ENCODE data around the gene CHSY1.

CHSY1 gene

DNA sequence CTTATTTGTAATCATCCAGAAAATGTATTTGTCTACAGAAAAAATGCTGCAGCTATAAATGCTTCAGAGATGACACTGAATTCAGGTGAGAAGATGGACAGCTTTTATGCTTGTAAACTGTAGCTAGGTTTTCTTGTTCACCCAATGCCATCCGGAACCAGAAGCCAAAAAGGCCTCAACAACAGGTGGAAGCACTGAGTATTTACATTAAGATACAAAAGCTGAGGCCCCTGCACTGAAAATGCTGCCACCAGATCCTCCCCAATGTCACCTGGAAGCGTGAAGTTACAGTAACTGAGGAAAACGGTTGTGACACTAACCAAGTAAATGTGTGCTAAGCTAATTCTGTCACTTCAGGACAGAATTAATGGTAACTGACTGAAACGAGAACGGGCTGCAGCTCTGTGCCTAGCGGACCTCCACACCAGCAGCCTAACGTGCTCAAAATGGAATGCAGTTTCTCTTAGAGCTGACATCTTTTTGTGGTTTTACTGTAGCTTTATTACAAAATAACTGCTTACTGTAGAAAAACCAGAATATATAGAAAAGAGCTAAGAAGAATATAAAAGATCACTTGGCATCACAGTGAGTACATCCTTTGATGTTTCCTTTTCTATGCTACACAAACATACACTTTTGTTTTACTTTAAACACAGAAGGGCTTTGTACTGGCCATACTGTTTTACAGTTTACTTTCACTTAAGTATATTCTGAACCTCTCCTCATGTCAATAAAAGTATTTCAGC, 7.6 kb downstream of the CHSY1 start:
- Histone ChIP-seq H3K27ac (ENCODE audit: low read depth in 2 of 2, low read length in 2 of 2) (no peak overlapping the region), H3K9me3 (ENCODE audit: control insufficient read depth in 2 of 2, low read length in 2 of 2) (no peaks in the 10 kb centered on the region)

DNA sequence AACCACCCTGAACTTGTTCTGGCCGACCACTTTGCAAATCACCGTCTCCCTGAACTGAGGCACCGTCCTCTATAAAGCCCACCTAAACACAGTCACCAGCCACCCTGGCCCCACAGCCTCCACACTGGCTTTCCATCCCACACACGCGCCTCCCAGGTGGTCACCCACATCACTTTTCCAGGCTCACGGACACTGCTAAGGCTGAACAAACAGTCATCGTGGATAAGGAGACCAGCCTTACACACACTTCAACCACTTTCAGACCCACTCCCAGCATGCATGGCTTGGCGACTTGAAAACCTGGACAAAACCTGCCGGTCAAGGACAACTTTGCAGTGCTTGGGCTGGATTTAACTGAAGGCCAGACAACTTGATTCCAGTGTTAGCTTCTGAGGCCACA, 8.4 kb downstream of the CHSY1 start:
- H3K9ac ChIP-seq (ENCODE audit: low read depth in 1 of 2, low read length in 2 of 2), result no peak overlapping the region
- peaks cover 0 to 3% of the 10 kb centered on the region in 2 donors for H3K36me3 ChIP-seq (ENCODE audit: control insufficient read depth in 2 of 2, insufficient read depth in 2 of 2, low read length in 2 of 2)
- H3K9me3 ChIP-seq (ENCODE audit: control insufficient read depth in 2 of 2, low read length in 2 of 2), result no peaks in the 10 kb centered on the region
- H3K27me3 ChIP-seq (ENCODE audit: control insufficient read depth in 2 of 2, insufficient read depth in 2 of 2, low read length in 2 of 2), result no peaks in the 10 kb centered on the region
- peaks cover 17 to 20% of the 10 kb centered on the region in 2 donors for H3K4me1 ChIP-seq (ENCODE audit: control insufficient read depth in 2 of 2, insufficient read depth in 2 of 2, low read length in 2 of 2)
- H3K27ac ChIP-seq (ENCODE audit: low read depth in 2 of 2, low read length in 2 of 2), result no peak overlapping the region
- H3K4me3 ChIP-seq (ENCODE audit: low read length in 2 of 2), result no peak overlapping the region

More for the DNA sequence above, 7.6 kb downstream of the CHSY1 start:
- Histone ChIP-seq H3K4me3 (ENCODE audit: low read length in 2 of 2) (no peak overlapping the region), H3K4me1 (ENCODE audit: control insufficient read depth in 2 of 2, insufficient read depth in 2 of 2, low read length in 2 of 2) (peaks cover 17 to 18% of the 10 kb centered on the region in 2 donors), H3K27me3 (ENCODE audit: control insufficient read depth in 2 of 2, insufficient read depth in 2 of 2, low read length in 2 of 2) (no peaks in the 10 kb centered on the region), H3K9ac (ENCODE audit: low read depth in 1 of 2, low read length in 2 of 2) (no peak overlapping the region), H3K36me3 (ENCODE audit: control insufficient read depth in 2 of 2, insufficient read depth in 2 of 2, low read length in 2 of 2) (peaks cover 0 to 3% of the 10 kb centered on the region in 2 donors)

GRCh38 chr15:101242999-101243336, 8.9 kb downstream of the CHSY1 start:
- no peak overlapping the region for H3K9ac ChIP-seq (ENCODE audit: low read depth in 1 of 2, low read length in 2 of 2)
- H3K4me1 ChIP-seq (ENCODE audit: control insufficient read depth in 2 of 2, insufficient read depth in 2 of 2, low read length in 2 of 2), result peaks cover 17% of the 10 kb centered on the region in 2 donors
- no peaks in the 10 kb centered on the region for H3K27me3 ChIP-seq (ENCODE audit: control insufficient read depth in 2 of 2, insufficient read depth in 2 of 2, low read length in 2 of 2)
- H3K36me3 ChIP-seq (ENCODE audit: control insufficient read depth in 2 of 2, insufficient read depth in 2 of 2, low read length in 2 of 2), result no peaks in the 10 kb centered on the region
- no peak overlapping the region for H3K27ac ChIP-seq (ENCODE audit: low read depth in 2 of 2, low read length in 2 of 2)
- peak overlapping the region in 1 of 2 donors; percentile 55 for H3K4me3 ChIP-seq (ENCODE audit: low read length in 2 of 2)
- no peaks in the 10 kb centered on the region for H3K9me3 ChIP-seq (ENCODE audit: control insufficient read depth in 2 of 2, low read length in 2 of 2)

GRCh38 chr15:101242160-101242998, 9.5 kb downstream of the CHSY1 start:
- Histone ChIP-seq H3K9ac (ENCODE audit: low read depth in 1 of 2, low read length in 2 of 2) (no peak overlapping the region), H3K36me3 (ENCODE audit: control insufficient read depth in 2 of 2, insufficient read depth in 2 of 2, low read length in 2 of 2) (no peaks in the 10 kb centered on the region), H3K27ac (ENCODE audit: low read depth in 2 of 2, low read length in 2 of 2) (peak overlapping the region in 1 of 2 donors; percentile 46), H3K4me1 (ENCODE audit: control insufficient read depth in 2 of 2, insufficient read depth in 2 of 2, low read length in 2 of 2) (peaks cover 17% of the 10 kb centered on the region in 2 donors), H3K27me3 (ENCODE audit: control insufficient read depth in 2 of 2, insufficient read depth in 2 of 2, low read length in 2 of 2) (no peaks in the 10 kb centered on the region), H3K4me3 (ENCODE audit: low read length in 2 of 2) (peak overlapping the region; percentile 40 to 55), H3K9me3 (ENCODE audit: control insufficient read depth in 2 of 2, low read length in 2 of 2) (no peaks in the 10 kb centered on the region)

DNA sequence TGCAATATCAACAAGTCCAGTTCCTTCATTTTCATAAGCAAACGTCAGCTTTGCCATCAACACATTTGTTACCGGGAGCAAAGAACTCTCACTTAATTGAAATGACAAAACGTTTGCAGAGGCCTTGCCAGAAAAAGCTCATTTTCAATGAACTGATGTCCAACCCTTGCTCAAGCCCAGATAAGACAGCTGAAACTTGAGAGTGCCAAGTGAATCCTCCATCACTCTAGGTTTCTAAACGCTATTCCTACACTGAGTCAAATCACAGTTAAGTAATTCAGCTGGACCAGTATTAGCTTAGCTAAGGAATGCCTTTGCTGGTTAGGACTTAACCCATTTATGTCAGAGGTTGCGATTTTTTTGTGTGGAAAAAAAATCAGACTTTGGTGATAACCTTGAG, 11.5 kb downstream of the CHSY1 start:
- Histone ChIP-seq H3K9ac (ENCODE audit: low read depth in 1 of 2, low read length in 2 of 2) (no peak overlapping the region), H3K27me3 (ENCODE audit: control insufficient read depth in 2 of 2, insufficient read depth in 2 of 2, low read length in 2 of 2) (no peaks in the 10 kb centered on the region), H3K9me3 (ENCODE audit: control insufficient read depth in 2 of 2, low read length in 2 of 2) (no peaks in the 10 kb centered on the region), H3K4me3 (ENCODE audit: low read length in 2 of 2) (no peak overlapping the region), H3K27ac (ENCODE audit: low read depth in 2 of 2, low read length in 2 of 2) (no peak overlapping the region), H3K36me3 (ENCODE audit: control insufficient read depth in 2 of 2, insufficient read depth in 2 of 2, low read length in 2 of 2) (peaks cover 0 to under 1% of the 10 kb centered on the region in 2 donors), H3K4me1 (ENCODE audit: control insufficient read depth in 2 of 2, insufficient read depth in 2 of 2, low read length in 2 of 2) (peaks cover 17% of the 10 kb centered on the region in 2 donors)

DNA sequence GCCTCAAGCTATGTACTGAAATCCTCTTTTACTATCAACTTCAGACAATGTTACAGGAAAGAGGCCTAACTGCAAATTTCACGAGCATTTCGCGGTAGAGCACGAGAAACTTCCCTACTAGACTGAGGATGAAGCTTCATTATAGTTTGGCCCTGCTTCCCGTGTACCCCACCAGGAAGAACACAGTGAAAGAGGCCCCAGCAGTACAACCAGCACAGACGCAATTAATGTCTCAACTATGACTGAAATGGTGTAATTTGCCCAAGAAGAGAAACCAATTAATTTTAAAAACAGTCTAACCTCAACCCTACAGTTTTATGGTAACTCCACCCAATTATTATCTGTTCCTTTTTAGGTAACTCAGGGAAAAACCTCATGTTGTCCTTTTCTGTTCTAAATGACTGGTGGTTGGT, 12.1 kb downstream of the CHSY1 start:
- H3K9ac ChIP-seq (ENCODE audit: low read depth in 1 of 2, low read length in 2 of 2), result no peak overlapping the region
- H3K4me1 ChIP-seq (ENCODE audit: control insufficient read depth in 2 of 2, insufficient read depth in 2 of 2, low read length in 2 of 2), result peaks cover 12 to 14% of the 10 kb centered on the region in 2 donors
- peaks cover 0 to 6% of the 10 kb centered on the region in 2 donors for H3K36me3 ChIP-seq (ENCODE audit: control insufficient read depth in 2 of 2, insufficient read depth in 2 of 2, low read length in 2 of 2)
- H3K27ac ChIP-seq (ENCODE audit: low read depth in 2 of 2, low read length in 2 of 2), result no peak overlapping the region
- no peaks in the 10 kb centered on the region for H3K27me3 ChIP-seq (ENCODE audit: control insufficient read depth in 2 of 2, insufficient read depth in 2 of 2, low read length in 2 of 2)
- H3K9me3 ChIP-seq (ENCODE audit: control insufficient read depth in 2 of 2, low read length in 2 of 2), result no peaks in the 10 kb centered on the region
- H3K4me3 ChIP-seq (ENCODE audit: low read length in 2 of 2), result no peak overlapping the region

DNA sequence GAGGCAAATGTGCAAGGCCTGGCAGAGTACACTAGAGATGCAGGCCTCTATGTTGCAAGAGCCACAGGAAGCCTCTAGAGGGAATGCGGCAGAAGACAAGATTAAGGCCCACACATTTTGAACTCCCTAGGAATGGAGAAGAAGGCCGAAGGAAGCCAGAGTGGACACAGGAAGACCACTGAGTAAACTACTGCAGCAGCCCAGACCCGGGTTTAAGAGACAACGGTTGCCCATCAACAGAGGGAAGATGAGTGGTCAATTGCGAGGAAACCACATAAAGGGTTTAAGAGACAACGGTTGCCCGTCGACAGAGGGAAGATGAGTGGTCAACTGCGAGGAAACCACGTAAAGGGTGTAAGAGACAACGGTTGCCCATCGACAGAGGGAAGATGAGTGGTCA, 14.6 kb downstream of the CHSY1 start:
- Histone ChIP-seq H3K4me3 (ENCODE audit: low read length in 2 of 2) (no peak overlapping the region), H3K27me3 (ENCODE audit: control insufficient read depth in 2 of 2, insufficient read depth in 2 of 2, low read length in 2 of 2) (no peaks in the 10 kb centered on the region), H3K27ac (ENCODE audit: low read depth in 2 of 2, low read length in 2 of 2) (no peak overlapping the region), H3K9ac (ENCODE audit: low read depth in 1 of 2, low read length in 2 of 2) (no peak overlapping the region), H3K36me3 (ENCODE audit: control insufficient read depth in 2 of 2, insufficient read depth in 2 of 2, low read length in 2 of 2) (peaks cover 4 to 11% of the 10 kb centered on the region in 2 donors), H3K9me3 (ENCODE audit: control insufficient read depth in 2 of 2, low read length in 2 of 2) (no peaks in the 10 kb centered on the region), H3K4me1 (ENCODE audit: control insufficient read depth in 2 of 2, insufficient read depth in 2 of 2, low read length in 2 of 2) (peaks cover 2 to 4% of the 10 kb centered on the region in 2 donors)

DNA sequence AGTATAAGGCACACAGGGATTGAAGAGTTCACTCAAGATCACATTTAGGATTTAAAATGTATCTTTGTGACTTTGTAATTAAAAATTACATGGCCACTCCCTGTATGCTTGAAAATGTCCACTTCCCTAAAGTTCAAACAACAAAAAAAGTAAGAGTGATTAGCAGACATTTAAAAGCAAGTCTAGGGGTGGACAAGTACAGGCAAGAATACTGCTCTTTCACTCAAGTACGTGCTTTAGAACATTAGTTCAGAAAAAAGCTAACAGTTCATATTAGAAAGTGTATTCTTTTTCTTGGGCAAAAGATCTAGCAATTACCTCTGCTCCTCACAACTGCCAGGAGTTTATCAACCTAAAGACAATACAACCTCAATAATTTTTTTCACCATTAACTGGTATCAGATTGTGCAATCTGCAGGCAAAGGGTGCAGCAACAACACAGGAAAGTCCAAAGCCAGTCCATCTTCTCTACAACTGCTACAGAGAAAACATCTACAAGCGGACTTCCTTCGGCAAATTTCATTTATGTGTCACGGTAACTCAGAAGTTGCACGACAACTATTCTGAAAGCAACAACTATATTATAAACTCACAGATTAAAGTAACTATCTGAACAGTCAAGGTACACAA, 18.1 kb downstream of the CHSY1 start:
- Histone ChIP-seq H3K9ac (ENCODE audit: low read depth in 1 of 2, low read length in 2 of 2) (no peak overlapping the region), H3K9me3 (ENCODE audit: control insufficient read depth in 2 of 2, low read length in 2 of 2) (no peaks in the 10 kb centered on the region), H3K4me1 (ENCODE audit: control insufficient read depth in 2 of 2, insufficient read depth in 2 of 2, low read length in 2 of 2) (no peaks in the 10 kb centered on the region), H3K4me3 (ENCODE audit: low read length in 2 of 2) (no peak overlapping the region), H3K36me3 (ENCODE audit: control insufficient read depth in 2 of 2, insufficient read depth in 2 of 2, low read length in 2 of 2) (peaks cover 4 to 11% of the 10 kb centered on the region in 2 donors), H3K27ac (ENCODE audit: low read depth in 2 of 2, low read length in 2 of 2) (no peak overlapping the region), H3K27me3 (ENCODE audit: control insufficient read depth in 2 of 2, insufficient read depth in 2 of 2, low read length in 2 of 2) (no peaks in the 10 kb centered on the region)

DNA sequence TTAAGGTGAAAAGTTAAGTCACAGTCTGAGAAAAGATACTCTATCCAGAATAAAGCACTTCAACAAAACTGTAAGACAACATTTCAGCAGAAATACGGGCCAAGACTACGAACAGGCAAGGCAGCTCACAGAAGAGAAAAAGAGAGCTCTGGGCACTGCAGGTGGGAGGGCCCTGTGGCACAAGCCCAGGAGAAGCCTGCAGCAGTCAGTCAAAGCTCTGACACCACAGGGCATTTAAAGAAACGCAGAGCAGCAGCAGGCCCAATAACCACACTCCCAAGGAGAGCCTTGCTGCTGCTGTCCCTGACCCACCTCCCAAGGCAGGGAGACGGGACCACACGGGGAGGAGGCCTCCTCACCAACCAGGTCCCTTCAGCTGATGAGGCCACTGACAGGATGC, 19.2 kb downstream of the CHSY1 start:
- no peak overlapping the region for H3K4me3 ChIP-seq (ENCODE audit: low read length in 2 of 2)
- no peaks in the 10 kb centered on the region for H3K9me3 ChIP-seq (ENCODE audit: control insufficient read depth in 2 of 2, low read length in 2 of 2)
- peaks cover 4 to 11% of the 10 kb centered on the region in 2 donors for H3K36me3 ChIP-seq (ENCODE audit: control insufficient read depth in 2 of 2, insufficient read depth in 2 of 2, low read length in 2 of 2)
- no peaks in the 10 kb centered on the region for H3K4me1 ChIP-seq (ENCODE audit: control insufficient read depth in 2 of 2, insufficient read depth in 2 of 2, low read length in 2 of 2)
- no peak overlapping the region for H3K9ac ChIP-seq (ENCODE audit: low read depth in 1 of 2, low read length in 2 of 2)
- no peak overlapping the region for H3K27ac ChIP-seq (ENCODE audit: low read depth in 2 of 2, low read length in 2 of 2)
- H3K27me3 ChIP-seq (ENCODE audit: control insufficient read depth in 2 of 2, insufficient read depth in 2 of 2, low read length in 2 of 2), result no peaks in the 10 kb centered on the region

- Histone ChIP-seq H3K27ac (ENCODE audit: low read depth in 2 of 2, low read length in 2 of 2) (no peak overlapping the region), H3K9me3 (ENCODE audit: control insufficient read depth in 2 of 2, low read length in 2 of 2) (no peaks in the 10 kb centered on the region), H3K27me3 (ENCODE audit: control insufficient read depth in 2 of 2, insufficient read depth in 2 of 2, low read length in 2 of 2) (no peaks in the 10 kb centered on the region), H3K4me3 (ENCODE audit: low read length in 2 of 2) (no peak overlapping the region), H3K9ac (ENCODE audit: low read depth in 1 of 2, low read length in 2 of 2) (no peak overlapping the region), H3K36me3 (ENCODE audit: control insufficient read depth in 2 of 2, insufficient read depth in 2 of 2, low read length in 2 of 2) (peaks cover 0 to 3% of the 10 kb centered on the region in 2 donors), H3K4me1 (ENCODE audit: control insufficient read depth in 2 of 2, insufficient read depth in 2 of 2, low read length in 2 of 2) (peaks cover 0 to 3% of the 10 kb centered on the region in 2 donors)
These were observed 23.5 kb downstream of the CHSY1 start for GRCh38 chr15:101228313-101228712.
